HG02759 (cell line): Measurements from ENCODE around the gene ATP11A.

Source experiments
- ATAC-seq: cut with Tn5 transposase; IDR thresholded peaks from one replicate; pipeline ENCODE4 v1.9.1; 2021; ENCODE audit warnings: mild to moderate bottlenecking, moderate library complexity; ENCODE audit not compliant: unreplicated experiment

ATP11A gene

GRCh38 chr13:112689303-112690245 is at the start of gene ATP11A:
TSS of gene ATP11A (plus strand) at chr13:112690038. CDS start at chr13:112690417, 379 bp downstream.
- ATAC-seq: peak; percentile 84

DNA sequence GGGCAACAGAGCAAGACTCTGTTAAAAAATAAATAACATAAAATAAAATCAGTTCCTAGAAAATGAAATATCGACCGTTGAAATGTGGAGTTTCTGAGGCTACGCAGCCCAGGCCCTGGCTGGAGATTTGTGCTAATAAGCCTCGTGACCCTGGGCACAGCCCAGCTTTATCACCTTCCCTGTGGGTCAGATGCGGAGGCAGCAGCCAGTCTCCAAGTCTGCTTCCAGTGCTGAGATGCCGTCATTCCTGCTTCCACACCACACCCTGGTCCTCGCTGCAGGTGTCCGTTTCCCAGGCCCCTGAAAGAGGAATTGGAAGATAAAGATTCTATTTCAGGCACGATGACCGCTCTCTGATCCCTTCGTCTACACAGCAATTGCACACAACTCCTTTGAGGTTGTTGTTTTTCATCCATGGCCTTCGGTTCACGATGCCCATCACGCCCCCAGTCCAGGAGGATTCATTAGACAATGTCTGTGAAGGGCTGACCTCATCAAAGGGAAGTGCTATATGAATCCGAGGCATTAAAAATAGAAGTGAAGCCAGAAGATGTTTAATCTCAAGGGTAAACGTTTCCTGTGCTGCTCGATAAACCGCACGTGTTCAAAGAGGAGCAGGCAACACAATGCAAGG is 48.3 kb upstream of the ATP11A start:
- ATAC-seq: no peak

DNA sequence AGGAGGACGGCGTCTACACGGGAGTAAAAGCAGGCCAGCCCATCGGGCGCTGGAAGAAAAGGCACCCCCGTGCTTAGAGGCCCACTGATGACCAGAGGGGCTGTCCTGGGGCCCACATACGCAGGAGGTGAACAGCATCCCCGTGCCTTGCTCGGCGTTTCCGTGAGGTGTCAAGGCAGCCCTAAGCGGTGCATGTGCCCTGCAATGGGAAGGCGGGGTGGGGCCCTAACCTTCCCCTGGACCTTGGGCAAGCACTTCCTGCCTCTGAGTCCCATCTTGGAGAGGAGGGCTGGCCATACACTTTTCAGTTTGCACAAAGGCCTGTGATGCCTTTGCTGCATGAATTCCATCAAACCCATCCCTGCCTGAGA is 47.8 kb upstream of the ATP11A start:
- ATAC-seq: no peak

DNA sequence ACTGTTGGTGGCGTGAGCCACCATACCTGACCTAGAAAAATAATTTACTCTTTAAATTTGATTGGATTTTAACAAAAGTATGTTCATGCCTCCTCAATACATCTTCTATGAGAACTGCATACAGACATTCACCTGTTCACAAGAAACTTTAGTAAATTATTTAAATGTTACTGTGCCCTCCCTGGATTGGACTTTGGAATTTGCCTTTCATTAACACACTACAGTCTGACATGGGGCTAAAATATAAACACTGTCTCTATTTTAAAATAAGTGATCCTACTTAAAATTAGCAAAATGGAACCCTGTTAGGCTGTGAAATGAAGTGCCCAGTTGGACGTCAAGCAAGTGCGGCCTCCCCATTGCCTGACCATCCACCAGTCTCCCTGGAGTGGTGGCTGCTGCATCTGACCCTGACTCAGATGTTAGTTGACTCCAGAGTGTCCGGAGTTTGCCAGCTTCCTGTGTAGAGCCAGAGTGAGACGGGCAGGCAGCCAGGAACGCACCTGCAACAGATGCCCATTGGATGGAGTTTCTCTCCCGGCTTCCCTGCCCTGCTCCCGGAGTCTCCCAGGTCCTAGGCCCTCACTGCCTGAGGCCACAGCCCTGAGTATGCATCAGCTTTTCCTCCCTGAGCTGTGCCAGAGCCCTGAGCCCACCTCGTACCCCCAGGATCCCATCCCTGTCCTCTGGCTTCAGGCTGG is 45.9 kb upstream of the ATP11A start:
- ATAC-seq: no peak

DNA sequence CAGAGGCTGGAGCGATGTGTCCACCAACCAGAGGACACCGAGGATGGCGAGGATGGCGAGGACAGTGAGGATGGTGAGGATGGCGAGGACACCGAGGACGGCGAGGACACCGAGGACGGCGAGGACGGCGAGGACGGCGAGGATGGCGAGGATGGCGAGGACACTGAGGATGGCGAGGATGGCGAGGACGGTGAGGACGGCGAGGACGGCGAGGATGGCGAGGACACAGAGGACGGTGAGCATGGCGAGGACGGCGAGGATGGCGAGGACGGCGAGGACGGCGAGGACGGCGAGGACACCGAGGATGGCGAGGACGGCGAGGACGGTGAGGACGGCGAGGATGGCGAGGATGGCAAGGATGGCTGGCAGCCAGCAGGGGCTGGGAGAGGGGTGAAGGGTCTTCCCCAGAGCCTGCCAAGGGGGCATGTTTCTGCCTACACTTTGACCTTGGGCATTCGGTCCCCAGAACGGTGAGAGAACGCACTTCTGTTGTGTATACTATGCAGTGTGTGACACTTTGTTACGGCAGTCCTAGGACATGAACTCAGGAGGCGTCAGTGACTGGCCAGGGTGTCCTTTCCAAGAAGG is 44.4 kb upstream of the ATP11A start:
- ATAC-seq: no peak

DNA sequence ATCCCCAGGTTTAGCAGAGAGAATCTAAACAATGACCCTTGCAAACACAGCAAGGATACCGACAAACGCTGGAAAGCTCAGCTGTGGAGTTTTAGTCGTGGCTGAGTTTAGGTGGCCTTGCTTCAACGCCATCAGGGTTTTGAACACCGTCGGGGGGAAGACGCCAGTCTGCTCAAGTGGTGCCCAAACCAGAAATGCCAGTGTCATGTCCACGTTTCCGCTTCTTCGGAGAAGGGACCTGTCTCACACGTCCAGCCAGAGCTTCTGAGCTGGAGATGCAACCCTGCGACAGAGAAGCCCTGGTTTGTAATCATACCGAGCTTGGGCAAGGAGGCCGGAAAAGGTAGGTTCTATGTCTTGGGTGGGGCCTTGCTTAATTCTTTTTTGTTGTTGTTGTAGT is 42.6 kb upstream of the ATP11A start:
- ATAC-seq: no peak

- ATAC-seq: no peak
Measured at GRCh38 chr13:112648101-112648500, 41.7 kb upstream of the ATP11A start.

DNA sequence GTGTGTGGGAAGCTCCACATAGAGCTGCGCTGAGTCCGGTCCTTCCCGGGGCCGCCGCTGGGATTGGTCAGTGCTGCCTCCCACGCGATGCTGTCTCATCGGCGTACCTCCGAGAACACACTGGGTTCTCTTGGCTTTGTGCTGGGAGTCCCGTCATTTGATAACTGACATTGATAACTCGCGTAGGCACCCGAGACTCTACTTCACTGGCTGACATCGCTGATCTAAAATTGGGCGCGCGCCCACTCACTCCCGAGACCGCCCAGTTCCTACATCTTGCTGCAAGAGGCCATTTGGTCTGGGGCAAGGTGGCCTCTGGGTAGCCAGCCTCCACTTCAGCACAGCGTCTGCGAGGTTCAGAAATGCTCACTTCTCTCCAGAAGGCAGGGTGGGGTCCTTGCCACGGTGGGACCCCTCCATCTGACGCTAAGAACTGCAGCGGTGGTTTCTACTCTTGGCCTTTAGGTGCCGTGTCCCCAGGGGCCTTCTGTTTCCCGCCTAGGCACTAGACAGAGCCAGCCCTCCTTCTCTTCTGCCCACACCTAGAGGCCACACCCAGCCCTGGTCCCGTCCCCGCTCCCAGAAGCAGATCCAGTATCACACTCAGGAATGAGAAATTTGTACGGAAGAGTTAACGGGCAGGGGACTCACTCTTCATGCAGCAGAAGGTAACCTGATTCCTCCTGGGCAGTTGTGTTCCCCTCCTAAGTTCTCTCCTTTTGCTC is 40.7 kb upstream of the ATP11A start:
- no peak for ATAC-seq

- ATAC-seq: no peak
Measured at GRCh38 chr13:112651311-112651710, 38.5 kb upstream of the ATP11A start.

DNA sequence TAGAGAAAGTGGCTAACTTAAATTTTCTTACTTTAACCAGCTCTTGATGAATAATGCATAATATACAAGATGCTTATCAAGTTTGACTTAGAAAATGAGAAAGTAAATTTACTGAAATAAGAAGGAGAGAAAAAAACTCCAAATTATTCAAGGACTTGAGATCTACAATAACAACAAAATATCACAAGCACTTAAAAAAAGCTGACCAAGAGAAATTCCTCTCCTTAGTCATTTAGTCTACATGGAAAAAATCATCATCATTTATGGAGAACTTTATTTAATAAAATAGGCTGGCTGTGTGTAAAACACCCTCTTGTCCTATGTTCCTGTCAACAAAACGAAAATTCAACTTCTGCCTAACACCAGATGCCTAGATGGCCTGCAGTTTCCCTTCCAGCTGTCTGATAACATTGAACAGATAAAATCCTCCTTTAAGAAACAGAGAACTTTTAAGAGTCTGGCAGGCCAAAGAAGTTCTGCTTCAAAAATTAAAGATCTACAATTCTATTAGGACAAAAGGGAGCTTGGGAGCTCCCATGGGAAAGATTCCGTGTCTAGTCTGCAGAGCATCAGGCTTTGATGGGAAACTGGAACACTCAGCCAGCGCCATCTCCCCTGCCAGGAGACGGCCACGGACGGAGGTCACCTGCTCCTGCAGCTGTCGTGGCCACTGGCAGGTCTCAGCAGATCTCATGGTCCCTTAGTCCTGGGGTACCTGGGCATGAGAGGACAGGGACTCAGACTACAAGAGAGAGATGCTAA is 37.9 kb upstream of the ATP11A start:
- ATAC-seq: no peak

DNA sequence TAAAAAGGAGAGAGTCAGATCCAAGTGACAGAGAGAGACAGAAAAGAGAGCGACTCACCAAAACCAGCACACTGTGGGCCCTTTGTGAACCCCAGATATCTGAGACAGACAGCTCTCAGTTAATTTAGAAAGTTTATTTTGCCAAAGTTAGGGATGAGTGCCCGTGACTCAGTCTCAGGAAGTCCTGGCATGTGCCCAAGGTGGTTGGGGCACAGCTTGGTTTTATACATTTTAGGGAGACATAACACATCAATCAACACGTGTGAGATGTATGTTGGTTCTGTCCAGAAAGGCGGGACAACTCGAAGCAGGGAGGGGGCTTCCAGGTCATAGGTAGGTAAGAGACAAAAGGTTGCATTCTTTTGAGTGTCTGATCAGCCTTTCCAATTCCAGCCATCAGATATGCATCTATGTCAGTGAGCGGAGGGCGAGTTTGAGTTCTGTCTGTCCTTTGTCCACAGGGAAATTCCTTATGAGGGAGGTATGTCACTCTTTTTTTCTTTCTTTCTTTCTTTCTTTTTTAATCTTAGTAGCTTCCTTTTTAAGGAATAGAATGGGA is 37.2 kb upstream of the ATP11A start:
- no peak for ATAC-seq

DNA sequence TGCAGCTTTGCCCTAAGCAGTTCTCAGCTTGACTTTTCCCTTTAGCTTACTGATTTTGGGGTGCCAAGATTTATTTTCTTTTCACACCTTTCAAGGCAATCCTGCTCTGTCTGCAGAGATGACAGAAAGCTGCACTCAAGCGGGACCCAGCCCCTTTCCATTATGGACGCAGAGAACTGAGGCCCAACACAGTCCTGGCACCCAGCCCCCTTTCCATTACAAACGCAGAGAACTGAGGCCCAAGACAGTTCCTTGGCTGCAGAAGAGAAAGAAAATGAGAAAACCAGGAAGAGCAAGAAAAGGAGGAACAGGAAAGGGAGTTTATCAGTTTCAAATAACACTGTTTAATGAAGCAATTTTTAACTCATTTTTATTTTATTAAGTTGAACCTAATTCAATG is 36.8 kb upstream of the ATP11A start:
- no peak for ATAC-seq

DNA sequence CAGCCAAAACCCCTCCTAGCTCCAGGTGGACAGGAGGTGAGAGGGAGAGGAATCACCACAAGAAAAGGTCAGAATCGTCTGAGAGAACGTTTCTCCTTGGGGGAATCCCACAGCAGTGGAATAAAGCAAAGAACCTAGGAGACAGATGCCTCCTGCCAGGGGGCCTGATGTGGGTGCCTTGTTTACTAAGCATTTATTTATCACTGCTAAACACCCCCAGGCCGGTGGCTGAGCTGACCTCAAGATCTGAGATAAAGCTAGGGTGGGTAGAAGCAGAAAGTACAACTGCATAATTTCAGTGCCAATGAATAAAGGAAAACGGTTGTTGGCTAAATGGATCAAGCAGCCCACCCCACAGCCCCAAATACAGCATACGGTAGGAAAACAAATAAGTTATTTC is 33.9 kb upstream of the ATP11A start:
- no peak for ATAC-seq

DNA sequence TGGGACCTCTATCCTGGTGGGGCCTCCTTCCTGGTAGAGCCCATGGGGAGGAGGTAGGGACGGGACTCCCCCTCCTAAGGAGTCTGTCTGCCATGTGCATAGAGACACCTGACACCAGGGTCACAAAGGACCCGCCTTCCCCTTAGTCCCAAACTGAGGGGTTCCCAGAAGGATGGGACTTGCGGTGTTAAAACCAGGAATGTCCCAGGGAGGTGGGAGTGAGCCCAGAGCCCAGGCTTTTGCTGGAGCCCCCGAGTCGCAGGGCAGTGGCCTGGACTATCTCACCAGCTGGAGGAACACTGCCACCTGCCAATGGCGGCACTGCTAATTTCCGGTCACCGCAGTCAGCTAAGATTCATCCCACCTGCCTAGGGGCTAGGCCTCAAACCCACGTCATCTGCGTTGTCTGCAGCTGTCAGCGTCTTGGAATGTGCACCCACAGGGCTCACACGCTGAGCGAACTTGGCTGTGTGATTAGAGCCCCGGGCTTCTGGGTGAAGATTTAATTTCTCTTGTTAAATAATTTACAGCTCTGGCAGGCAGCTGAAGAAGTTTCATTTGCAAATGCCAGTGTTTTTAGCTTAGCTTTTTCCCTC is 31.9 kb upstream of the ATP11A start:
- ATAC-seq: no peak

GRCh38 chr13:112658808-112659207 is 31.0 kb upstream of the ATP11A start:
- no peak for ATAC-seq

- no peak for ATAC-seq
Measured at GRCh38 chr13:112661291-112661690, 28.5 kb upstream of the ATP11A start.

DNA sequence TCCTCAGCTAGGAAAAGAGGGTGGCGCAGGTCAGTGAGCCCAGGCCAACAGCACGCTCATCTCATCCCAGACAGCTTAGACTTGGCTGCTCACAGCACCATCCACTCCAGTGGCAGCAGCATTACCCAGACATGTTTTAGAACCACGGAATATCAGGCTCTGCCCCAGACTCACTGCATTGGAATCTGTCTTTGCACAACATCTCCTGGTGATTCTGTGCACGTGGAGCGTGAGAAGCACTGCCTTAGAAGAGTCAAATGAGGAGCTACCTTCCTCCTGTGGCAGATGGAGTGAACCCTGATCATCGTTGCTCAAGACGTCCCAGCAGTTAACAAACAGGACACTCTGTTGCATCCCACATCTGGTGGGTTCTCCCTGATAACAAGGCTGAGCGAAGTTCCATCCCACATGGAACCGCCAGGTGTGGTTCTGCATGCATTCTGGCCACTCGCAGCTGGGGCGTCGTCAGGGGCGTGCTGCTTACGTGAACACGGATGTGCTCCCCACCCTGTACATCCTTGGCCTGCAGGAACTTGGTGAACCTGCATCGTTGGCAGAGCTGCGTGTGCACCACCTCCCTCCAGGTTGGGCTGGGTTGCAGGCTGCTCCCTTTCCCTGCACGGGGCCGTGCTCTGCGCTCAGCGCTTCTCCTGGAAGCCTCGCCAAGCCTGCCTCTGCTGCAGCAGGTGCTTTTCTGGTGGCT is 25.2 kb upstream of the ATP11A start:
- ATAC-seq: no peak

DNA sequence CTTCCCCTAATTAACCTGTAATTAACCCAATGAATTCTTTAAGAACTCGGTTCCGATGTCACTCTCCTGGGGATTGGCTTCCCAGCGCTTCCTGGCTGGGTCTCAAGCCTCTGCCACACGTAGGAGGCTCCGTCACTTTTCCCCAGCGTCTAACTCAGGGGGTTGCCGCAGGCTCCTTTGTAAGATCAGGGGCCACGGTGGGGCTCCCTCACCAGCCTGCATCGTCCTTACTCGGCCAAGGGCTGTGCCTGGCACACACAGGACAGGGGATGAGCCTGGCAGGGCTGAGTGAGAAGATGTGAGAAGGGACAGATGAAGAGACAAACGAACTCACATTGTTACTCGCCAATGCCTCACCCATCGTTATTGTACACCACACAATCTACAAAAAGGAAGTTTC is 20.9 kb upstream of the ATP11A start:
- no peak for ATAC-seq
